ENCODE data around the gene HLA-B. TPM values are rescaled to one million over a fixed set of nuclear protein-coding genes. Genes with fewer than 3 reads are reported as not detected.

HLA-B gene
- total RNA-seq, 4 donors from 2014 or later: 328 to 1,292 (median 594) TPM

DNA sequence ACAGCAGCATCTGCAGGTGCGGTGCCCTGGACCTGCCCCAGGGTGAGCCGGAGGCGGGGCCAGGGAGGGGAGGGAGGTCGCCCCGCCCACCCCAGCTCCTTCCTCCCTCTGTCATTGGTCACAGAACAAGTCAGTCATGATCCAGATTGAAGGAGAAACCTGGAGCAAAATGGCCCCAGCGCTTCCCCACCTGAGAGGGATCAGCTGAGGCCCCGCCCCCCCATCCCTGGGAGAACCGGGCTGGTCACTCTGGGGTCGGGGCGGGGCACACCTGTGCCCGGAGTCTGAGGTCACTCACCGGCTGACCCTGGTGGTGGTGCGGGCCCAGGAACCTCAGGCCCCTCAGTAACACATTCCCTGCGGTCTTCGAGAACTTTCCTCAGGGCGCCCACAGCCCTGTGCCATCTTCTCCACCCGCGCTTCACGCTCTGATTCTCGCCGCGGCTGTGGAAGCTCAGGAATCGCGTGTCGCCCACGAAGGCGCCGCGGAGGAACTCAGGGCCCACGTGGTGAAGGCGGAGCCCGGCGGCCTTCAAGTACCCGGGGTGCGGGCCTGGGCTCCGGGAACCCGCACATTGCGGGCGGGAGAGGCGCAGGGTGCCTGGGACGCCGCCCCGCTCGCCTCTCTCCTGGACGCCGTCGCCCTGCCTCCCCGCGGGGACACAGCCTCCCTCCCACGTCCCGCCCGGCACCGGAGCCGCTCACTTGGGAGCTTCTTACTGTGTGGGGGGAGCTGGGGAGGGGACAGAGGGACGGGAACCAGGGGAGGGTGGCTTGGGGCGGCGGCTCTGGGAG is 48.7 kb downstream of the HLA-B start:
- TF ChIP-seq, protein P1, sequence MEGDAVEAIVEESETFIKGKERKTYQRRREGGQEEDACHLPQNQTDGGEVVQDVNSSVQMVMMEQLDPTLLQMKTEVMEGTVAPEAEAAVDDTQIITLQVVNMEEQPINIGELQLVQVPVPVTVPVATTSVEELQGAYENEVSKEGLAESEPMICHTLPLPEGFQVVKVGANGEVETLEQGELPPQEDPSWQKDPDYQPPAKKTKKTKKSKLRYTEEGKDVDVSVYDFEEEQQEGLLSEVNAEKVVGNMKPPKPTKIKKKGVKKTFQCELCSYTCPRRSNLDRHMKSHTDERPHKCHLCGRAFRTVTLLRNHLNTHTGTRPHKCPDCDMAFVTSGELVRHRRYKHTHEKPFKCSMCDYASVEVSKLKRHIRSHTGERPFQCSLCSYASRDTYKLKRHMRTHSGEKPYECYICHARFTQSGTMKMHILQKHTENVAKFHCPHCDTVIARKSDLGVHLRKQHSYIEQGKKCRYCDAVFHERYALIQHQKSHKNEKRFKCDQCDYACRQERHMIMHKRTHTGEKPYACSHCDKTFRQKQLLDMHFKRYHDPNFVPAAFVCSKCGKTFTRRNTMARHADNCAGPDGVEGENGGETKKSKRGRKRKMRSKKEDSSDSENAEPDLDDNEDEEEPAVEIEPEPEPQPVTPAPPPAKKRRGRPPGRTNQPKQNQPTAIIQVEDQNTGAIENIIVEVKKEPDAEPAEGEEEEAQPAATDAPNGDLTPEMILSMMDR (IDR thresholded peaks at IDR 0.05): no peak
- TF ChIP-seq POLR2A (IDR thresholded peaks at IDR 0.05): no peak
- no peak overlapping the region for H3K27ac ChIP-seq
- H3K4me1 ChIP-seq: peaks cover 0 to 11% of the 10 kb centered on the region in 2 donors
- H3K9me3 ChIP-seq: no peaks in the 10 kb centered on the region
- H3K27me3 ChIP-seq: no peaks in the 10 kb centered on the region
- WGBS, 2 donors: 3 to 5% methylated on average over 9 to 15 of the region's 57 CpGs
- H3K4me3 ChIP-seq (replicated peaks in 1 of 3): peak overlapping the region in 1 of 3 donors; percentile 21
- H3K36me3 ChIP-seq: no peaks in the 10 kb centered on the region
- peak; percentile 77 to 87 for DNase-seq
- intact Hi-C loops (cut with DNase I): no loop called here

DNA sequence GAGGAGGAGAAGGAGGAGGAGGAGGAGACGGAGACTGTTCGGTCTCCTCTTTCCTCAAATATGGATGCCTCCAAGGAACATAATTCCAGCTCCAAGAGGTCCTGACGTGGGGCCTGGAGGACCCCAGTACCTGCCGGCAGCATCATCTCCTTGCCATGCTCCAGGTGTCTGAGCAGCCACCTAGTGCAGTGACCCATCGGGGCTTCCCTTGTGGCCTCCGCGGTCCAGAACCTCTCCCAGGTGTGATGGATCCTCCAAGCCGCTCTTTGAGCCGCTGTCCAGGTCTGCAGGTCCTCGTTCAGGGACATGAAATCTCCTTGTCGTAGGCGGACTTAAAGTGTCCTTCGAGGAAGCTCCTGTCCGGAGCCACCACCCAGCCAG is 49.3 kb downstream of the HLA-B start:
- H3K27me3 ChIP-seq: no peaks in the 10 kb centered on the region
- TF ChIP-seq POLR2A (IDR thresholded peaks at IDR 0.05): no peak
- TF ChIP-seq, protein P1 (IDR thresholded peaks at IDR 0.05): no peak
- peaks cover 0 to 11% of the 10 kb centered on the region in 2 donors for H3K4me1 ChIP-seq
- intact Hi-C loops (cut with DNase I): no loop called here
- H3K36me3 ChIP-seq: no peaks in the 10 kb centered on the region
- DNase-seq: no peak
- no peak overlapping the region for H3K27ac ChIP-seq
- 40 to 45% methylated on average over 12 of the region's 14 CpGs for WGBS, 2 donors
- no peaks in the 10 kb centered on the region for H3K9me3 ChIP-seq
- no peak overlapping the region for H3K4me3 ChIP-seq (replicated peaks in 1 of 3)

DNA sequence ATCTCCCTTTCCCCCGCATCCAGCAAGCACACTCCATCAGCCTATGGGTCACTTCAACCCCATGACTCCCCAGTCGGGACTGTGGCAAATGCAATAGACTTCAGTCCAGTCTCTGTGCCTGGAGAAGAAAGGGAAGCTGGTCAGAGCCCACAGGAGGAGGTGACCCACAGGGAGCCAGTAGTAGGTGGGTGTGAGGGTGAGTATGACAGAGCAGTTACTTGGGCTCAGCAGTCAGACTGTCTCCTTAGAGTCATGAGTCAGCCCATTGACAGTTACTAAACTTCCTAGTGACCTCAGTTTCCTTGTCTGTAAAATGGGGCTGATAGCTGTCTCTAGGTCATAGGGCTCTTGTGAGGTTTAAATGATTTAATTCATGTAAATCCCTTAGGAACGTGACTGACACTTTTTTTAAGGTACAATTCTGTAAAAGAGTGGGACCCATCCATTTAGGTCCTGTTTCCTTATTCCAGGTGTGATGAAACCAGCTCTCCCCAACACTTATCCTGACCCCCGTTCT is 51.2 kb downstream of the HLA-B start:
- no peaks in the 10 kb centered on the region for H3K36me3 ChIP-seq
- H3K4me3 ChIP-seq (replicated peaks in 1 of 3): no peak overlapping the region
- DNase-seq: no peak
- WGBS, 2 donors: 87 to 90% methylated on average over 4 of the region's 4 CpGs
- no peaks in the 10 kb centered on the region for H3K9me3 ChIP-seq
- H3K4me1 ChIP-seq: peaks cover 0 to 11% of the 10 kb centered on the region in 2 donors
- no peak overlapping the region for H3K27ac ChIP-seq
- intact Hi-C loops (cut with DNase I): no loop called here
- no peak for TF ChIP-seq POLR2A (IDR thresholded peaks at IDR 0.05)
- TF ChIP-seq, protein P1 (IDR thresholded peaks at IDR 0.05): no peak
- H3K27me3 ChIP-seq: no peaks in the 10 kb centered on the region

DNA sequence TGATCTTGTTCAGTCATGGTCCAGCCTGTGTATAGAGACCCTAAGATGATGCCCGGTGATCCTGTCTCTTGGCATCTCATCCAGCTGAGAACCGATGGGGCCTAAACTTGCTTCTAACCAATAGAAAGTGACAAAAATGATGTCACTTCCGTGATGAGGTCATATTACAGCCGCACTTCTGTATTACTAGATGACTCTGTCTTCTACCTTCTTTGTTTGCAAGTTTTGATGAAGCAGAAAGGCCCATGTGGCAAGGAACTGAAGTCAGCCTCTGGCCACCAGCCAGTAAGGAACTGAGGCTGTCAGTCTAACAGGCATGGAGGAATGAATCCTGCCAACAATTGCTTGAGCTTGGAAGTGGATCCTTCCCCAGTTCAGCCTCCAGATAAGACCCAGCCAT is 52.3 kb downstream of the HLA-B start:
- intact Hi-C loops (cut with DNase I): no loop called here
- WGBS, 2 donors: 69 to 80% methylated on average over 4 of the region's 4 CpGs

More for the DNA sequence above, 52.3 kb downstream of the HLA-B start:
- TF ChIP-seq, protein P1 (IDR thresholded peaks at IDR 0.05): no peak
- no peak for TF ChIP-seq POLR2A (IDR thresholded peaks at IDR 0.05)
- Histone ChIP-seq H3K4me3 (replicated peaks in 1 of 3) (no peak overlapping the region), H3K27ac (no peak overlapping the region), H3K36me3 (no peaks in the 10 kb centered on the region), H3K27me3 (no peaks in the 10 kb centered on the region), H3K4me1 (peaks cover 0 to 11% of the 10 kb centered on the region in 2 donors), H3K9me3 (no peaks in the 10 kb centered on the region)
- no peak for DNase-seq

Small RNA genes within 50 kb of the gene (microRNA-seq; reads per million reads assigned to microRNA genes)
- gene MIR6891: not detected

Small RNA genes within 50 kb of the gene (small RNA-seq; reads per million reads assigned to genes)
- gene HLA-S (not detected), gene MIR6891 (not detected), gene RF00019 (not detected), gene RNU6-283P (not detected)

Other genes starting within 250 kb of the HLA-B start
- not detected for gene C6orf15, start 244.6 kb downstream of the HLA-B start, total RNA-seq
- 1 to 10 TPM; 1.6 to 3.8 (median 2.4) TPM for gene PSORS1C1, start 242.4 kb downstream of the HLA-B start, total RNA-seq
- gene CDSN, start 236.7 kb downstream of the HLA-B start, total RNA-seq: under 1 TPM in 1 of 4 donors, not detected in 3; 0.34 TPM
- gene PSORS1C2, start 218.1 kb downstream of the HLA-B start, total RNA-seq: not detected
- gene CCHCR1, start 199.4 kb downstream of the HLA-B start, total RNA-seq: 10 to 100 TPM; 15.8 to 20.0 (median 17.0) TPM
- 1 to 10 TPM; 1.2 to 4.9 (median 3.2) TPM for gene TCF19, start 198.6 kb downstream of the HLA-B start, total RNA-seq
- 1 to 10 TPM in 1 of 4 donors, not detected in 3; 1.0 TPM for gene POU5F1, start 186.5 kb downstream of the HLA-B start, total RNA-seq
- 100 to 1,000 TPM; 170 to 540 (median 399) TPM for gene HLA-C, start 85.1 kb downstream of the HLA-B start, total RNA-seq
- 10 to 100 TPM; 12.3 to 23.2 (median 15.3) TPM for gene MICA, start 46.4 kb upstream of the HLA-B start, total RNA-seq
- gene MICB, start 141.0 kb upstream of the HLA-B start, total RNA-seq: 1 to 10 TPM in 3 of 4 donors, under 1 TPM in 1; 0.89 to 3.4 (median 2.1) TPM
- gene MCCD1, start 171.8 kb upstream of the HLA-B start, total RNA-seq: not detected
- gene DDX39B, start 184.8 kb upstream of the HLA-B start, total RNA-seq: 100 to 1,000 TPM; 296 to 339 (median 314) TPM
- gene ATP6V1G2, start 189.4 kb upstream of the HLA-B start, total RNA-seq: 1 to 10 TPM; 1.2 to 3.9 (median 2.6) TPM
- 10 to 100 TPM; 23.7 to 34.0 (median 27.5) TPM for gene NFKBIL1, start 190.4 kb upstream of the HLA-B start, total RNA-seq
- gene LTA, start 215.1 kb upstream of the HLA-B start, total RNA-seq: not detected
- gene TNF, start 218.4 kb upstream of the HLA-B start, total RNA-seq: under 1 TPM in 1 of 4 donors, not detected in 3; 0.42 TPM
- gene LTB, start 225.2 kb upstream of the HLA-B start, total RNA-seq: not detected
- gene LST1, start 229.1 kb upstream of the HLA-B start, total RNA-seq: 10 to 100 TPM in 1 of 4 donors, 1 to 10 TPM in 2, not detected in 1; 2.5 to 23.4 (median 3.2) TPM
- gene NCR3, start 235.8 kb upstream of the HLA-B start, total RNA-seq: not detected

Data from thyroid gland (tissue), 4 donors.